Measurements from ENCODE around the gene SKOR1. TPM values are rescaled to one million over a fixed set of nuclear protein-coding genes. Genes with fewer than 3 reads are reported as not detected.

SKOR1 gene
- total RNA-seq, 1 experiment from 2014 or later = 0.13 TPM

GRCh38 chr15:67803299-67803698 is 22.0 kb upstream of the SKOR1 start:
- no peaks in the 10 kb centered on the region; the same call in 1 of the 2 replicates for H3K27me3 Mint-ChIP-seq (ENCODE audit: low read depth)
- H3K9me3 Mint-ChIP-seq = no peaks in the 10 kb centered on the region
- Histone ChIP-seq H2BK20ac (ENCODE audit: low read depth, low read length, poor library complexity, severe bottlenecking) (no peak overlapping the region), H3K79me2 (ENCODE audit: insufficient read depth, low read length) (no peaks in the 10 kb centered on the region), H3K27me3 (ENCODE audit: insufficient read depth, low read length) (no peaks in the 10 kb centered on the region), H2BK12ac (ENCODE audit: insufficient read length, low read depth, low read length) (no peak overlapping the region), H2BK15ac (ENCODE audit: low read depth, low read length) (no peak overlapping the region), H3K4ac (ENCODE audit: low read depth, low read length) (no peak overlapping the region), H2BK120ac (ENCODE audit: low read depth, low read length, poor library complexity, severe bottlenecking) (no peak overlapping the region), H2BK5ac (ENCODE audit: insufficient read length, low read length) (no peak overlapping the region), H4K8ac (replicated peaks; ENCODE audit: insufficient read length, low read depth, low read length) (no peak overlapping the region), H3K79me1 (ENCODE audit: insufficient read depth, low read depth, low read length, poor library complexity, severe bottlenecking) (no peaks in the 10 kb centered on the region), H3K4me2 (ENCODE audit: insufficient read depth, insufficient read length, low read length) (no peak overlapping the region), H3K14ac (ENCODE audit: insufficient read depth, low read length) (no peak overlapping the region), H3K9me3 (ENCODE audit: control insufficient read depth, low read depth, low read length) (no peaks in the 10 kb centered on the region), H2AFZ (ENCODE audit: low read length) (no peak overlapping the region), H3K9ac (ENCODE audit: extremely low read depth, insufficient read length, low read length) (no peak overlapping the region), H3K27ac (ENCODE audit: insufficient read length, low read depth, low read length) (no peak overlapping the region), H3K56ac (ENCODE audit: insufficient read length, low read depth, low read length) (no peak overlapping the region), H3K23ac (ENCODE audit: insufficient read length, low read depth, low read length) (no peak overlapping the region), H4K5ac (ENCODE audit: insufficient read length, low read depth, low read length) (no peak overlapping the region), H4K20me1 (ENCODE audit: control insufficient read depth, insufficient read depth, insufficient read length) (no peaks in the 10 kb centered on the region), H2AK5ac (ENCODE audit: insufficient read length, low read length) (no peak overlapping the region), H3K4me1 (ENCODE audit: insufficient read depth, low read length) (peaks cover 2% of the 10 kb centered on the region; the same call in 1 of the 2 replicates), H3K18ac (ENCODE audit: insufficient read length, low read depth, low read length) (no peak overlapping the region), H3K23me2 (ENCODE audit: insufficient read length, low read depth, low read length, poor library complexity, severe bottlenecking) (no peaks in the 10 kb centered on the region), H4K91ac (ENCODE audit: insufficient read length, low read depth, low read length) (no peak overlapping the region), H3T11ph (ENCODE audit: low read length) (no peak overlapping the region)
- TF ChIP-seq, protein P1, sequence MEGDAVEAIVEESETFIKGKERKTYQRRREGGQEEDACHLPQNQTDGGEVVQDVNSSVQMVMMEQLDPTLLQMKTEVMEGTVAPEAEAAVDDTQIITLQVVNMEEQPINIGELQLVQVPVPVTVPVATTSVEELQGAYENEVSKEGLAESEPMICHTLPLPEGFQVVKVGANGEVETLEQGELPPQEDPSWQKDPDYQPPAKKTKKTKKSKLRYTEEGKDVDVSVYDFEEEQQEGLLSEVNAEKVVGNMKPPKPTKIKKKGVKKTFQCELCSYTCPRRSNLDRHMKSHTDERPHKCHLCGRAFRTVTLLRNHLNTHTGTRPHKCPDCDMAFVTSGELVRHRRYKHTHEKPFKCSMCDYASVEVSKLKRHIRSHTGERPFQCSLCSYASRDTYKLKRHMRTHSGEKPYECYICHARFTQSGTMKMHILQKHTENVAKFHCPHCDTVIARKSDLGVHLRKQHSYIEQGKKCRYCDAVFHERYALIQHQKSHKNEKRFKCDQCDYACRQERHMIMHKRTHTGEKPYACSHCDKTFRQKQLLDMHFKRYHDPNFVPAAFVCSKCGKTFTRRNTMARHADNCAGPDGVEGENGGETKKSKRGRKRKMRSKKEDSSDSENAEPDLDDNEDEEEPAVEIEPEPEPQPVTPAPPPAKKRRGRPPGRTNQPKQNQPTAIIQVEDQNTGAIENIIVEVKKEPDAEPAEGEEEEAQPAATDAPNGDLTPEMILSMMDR (conservative IDR thresholded peaks at IDR 0.05) = no peak
- no CpG with 5 or more reads among the region's 3 CpGs for WGBS (ENCODE audit: extremely low coverage, insufficient read length, low lambda C conversion rate)
- H3K27ac Mint-ChIP-seq = no peak overlapping the region
- DNase-seq = no peak
- H3K36me3 Mint-ChIP-seq (ENCODE audit: insufficient read depth in 1 of 3, low read depth in 3 of 3) = no peaks in the 10 kb centered on the region; a peak in 1 of 7 replicates
- no peak overlapping the region for H3K4me3 Mint-ChIP-seq
- H3K4me1 Mint-ChIP-seq = peaks cover 20 to 30% of the 10 kb centered on the region in 2 experiments
